GM21447 (cell line): ENCODE results near the gene RFTN1.
A peak's percentile ranks its signal among the peaks of the same experiment; 100 is the strongest.

ENCODE experiments used
- ATAC-seq: cut with Tn5 transposase; IDR thresholded peaks from one replicate; pipeline ENCODE4 v1.9.1; 2021; ENCODE audit not compliant: unreplicated experiment

Gene RFTN1

DNA sequence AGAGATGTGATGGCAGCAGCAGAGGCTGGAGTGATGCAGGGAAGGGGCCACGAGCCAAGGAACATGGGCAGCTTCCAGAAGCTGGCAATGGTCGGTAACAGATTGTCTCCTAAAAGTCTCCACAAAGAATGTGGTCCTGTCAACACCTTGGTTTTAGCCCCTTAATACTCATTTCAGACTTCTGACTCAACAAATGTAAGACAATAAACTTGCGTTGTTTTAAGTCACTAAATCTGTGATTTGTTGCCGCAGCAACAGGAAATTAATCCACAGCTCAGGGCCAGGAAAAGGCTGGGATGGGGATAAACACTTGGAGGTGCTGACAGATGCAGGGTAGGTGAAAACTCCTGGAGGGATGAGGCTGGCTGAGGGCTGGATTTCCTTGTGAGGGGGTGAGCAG lies 178.6 kb downstream of the RFTN1 start:
- no peak for ATAC-seq

DNA sequence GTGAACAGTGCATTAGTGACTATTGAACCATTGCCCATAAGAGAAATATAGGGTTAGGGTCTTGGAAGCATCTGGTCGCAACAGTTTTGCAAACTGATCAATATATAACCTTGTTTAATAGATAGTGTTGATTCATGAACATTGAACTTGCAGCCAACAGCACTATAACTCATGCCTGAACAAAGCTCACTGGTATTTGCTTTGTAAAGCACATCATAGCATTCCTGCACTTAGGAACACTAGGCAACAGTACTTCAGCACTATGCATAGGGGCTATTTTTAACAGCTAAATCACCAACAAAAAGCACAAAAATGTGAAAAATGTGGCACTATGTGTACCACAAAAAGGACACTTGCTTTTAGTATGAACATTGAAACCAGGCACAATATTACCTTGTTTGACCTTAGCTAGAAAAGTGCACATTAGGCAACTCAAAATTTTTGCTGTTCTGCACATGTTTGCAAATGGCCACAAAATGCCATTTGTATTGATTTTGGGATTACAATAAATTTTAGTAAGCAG lies 180.5 kb downstream of the RFTN1 start:
- ATAC-seq = no peak

DNA sequence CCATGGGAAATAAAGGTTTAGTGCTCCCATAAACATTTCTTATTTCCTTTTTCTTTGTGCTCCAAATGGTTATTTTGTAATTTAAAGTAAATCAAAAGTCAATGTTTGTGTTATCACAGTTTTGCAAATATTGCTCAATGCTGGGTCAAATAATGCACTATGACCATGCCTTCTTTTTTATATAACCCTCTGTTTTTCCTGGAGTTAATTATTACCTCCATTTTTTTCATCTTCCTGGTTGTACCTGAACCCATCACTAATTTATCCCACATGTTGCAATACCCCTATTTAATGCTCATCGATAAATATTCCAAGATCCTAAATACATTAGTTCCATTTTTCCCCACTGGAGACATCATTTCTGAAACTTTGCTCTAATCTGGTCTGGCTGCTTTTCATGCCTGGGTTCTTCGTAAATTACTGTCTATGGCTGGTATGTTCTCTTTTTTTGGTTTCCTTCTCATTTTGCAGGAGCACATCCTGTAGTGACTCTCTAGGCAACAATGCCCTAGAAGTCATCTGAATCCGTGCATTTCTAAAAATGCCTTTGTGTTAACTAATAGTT lies 182.1 kb downstream of the RFTN1 start:
- ATAC-seq = no peak

DNA sequence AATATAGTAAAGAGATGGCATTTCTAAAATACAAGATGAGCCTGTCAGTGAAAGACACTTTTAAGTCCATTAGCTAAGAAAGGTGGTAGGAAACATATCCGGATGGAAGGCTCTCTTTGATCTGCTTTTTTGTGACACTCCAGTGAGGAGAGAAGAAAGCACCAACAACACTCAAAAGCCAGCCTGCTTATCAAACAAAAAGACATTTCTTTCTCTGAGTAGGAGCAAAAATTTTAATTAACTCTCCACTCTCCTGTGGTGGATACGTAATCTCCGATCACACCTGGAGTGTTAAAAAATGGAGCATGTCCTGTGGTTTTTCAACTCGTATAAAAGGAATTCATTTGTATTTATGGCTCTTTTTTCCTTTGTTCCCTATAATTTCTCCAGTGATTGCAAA lies 183.1 kb downstream of the RFTN1 start:
- ATAC-seq = no peak

DNA sequence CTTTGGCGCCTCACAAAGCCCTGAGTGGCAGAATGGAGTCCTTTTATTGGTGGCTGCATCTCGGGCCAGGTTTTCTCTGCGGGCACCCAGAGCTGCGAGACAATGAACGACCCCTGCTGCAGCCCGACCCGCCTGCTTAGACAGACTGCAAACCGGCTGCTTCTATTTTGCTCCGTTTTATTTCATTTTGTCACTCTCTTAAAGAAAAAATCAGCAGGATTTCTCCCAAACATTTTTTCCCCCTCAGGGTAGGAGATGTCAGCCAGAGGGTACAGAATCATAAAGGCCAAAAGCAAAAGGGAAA lies 183.7 kb downstream of the RFTN1 start:
- ATAC-seq = no peak

DNA sequence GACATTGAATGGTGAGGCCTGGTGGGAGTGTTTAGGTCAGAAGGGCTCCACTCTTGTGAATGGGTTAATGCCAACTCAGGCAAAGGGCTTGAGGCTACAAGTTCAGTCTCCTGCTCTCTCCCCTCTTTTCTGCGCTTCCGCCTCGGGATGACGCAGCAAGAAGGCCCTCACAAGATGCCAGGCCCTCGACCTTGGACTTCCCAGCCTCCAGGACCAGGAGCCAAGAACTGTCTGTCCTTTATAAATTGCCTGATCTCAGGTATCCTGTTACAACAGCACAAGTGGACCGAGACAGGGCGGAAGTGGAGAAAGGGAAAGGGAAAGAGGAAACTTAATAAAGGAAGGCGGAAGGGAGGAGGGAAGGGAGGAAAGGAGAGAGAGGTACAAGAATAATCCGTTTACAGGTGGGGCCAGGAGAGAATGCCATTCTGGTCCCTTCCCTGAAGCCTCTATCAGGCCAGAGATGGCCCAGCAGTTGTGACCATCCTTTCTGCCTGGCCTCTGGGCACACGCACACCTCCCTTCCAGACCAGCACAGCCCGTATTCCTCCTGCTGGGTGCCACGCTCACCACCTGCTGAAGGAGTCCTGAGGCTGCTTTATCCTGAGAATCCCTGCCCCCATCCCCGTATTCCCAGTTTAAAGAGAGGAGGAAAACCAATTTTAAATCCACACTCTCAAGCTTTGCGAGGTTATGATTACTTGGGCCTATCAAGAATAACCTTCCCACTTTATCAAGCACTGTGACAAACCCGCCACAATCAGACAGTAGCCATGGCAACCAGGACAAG lies 184.3 kb downstream of the RFTN1 start:
- no peak for ATAC-seq

DNA sequence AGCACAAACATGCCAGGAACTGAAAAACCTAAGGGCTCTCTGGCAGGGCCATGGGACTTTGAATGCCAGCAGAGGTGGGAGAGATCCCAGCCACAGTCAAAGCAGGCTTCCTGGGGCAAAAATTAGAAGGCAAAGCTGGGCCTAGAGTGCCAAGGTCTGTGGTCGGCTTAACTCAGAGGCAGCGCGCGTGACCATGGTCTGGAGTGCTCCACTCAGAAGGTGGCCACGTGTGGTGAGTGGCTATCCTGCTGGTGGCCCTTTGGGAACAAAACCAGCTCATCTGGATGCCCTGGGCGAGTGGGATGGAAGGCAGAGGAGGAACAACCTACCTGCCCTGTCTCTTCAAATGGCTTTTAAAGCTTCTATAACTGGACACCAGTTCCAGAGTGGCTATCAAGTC lies 185.4 kb downstream of the RFTN1 start:
- ATAC-seq = no peak

DNA sequence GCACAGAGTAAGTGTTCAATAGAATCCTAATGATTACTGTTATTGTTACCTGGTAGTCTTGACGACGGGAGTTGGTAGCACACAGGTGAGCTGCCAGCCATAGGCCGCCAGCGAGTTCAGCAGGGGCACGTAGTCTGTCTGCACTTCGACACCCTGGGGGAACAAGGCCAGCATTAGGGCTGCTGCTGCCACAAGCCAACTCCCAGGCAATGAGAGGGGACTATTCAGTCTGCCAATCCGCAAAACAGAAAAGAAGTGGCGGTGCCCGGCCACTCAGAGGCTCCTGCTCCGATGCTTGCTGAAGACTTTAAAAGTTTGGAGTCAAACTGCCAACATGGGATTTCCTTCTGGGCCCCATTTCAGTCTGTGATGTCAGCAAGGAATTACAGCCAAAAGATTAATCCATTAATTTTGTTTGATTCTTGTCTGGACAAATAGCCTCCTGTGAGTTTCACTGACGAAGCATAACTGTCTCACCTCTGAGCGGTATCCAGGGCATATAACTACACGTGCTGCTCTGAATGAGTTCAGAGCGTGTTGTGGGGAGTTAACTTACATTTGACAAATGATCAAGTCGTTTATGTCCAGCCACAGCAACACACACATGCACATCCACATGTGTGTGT lies 186.7 kb downstream of the RFTN1 start:
- no peak for ATAC-seq

DNA sequence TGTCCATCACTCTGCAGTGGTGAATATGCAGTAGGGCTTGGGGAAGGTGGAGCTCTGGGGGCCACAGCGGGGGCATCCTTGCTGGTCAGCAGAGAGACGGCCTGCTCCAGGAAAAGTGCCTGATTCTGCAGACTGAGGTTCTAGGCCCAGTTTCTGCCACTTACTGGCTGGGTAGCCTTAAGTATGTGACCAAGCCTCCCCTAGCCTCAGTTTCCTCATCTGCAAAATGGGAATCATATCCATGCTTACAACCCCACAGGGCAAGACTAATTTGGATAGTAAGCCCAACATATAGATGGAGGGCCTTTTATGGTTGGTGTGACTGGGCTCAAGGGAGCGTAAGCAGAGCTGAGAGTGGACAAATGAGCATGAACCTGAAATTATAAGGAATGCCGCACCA lies 187.6 kb downstream of the RFTN1 start:
- no peak for ATAC-seq

DNA sequence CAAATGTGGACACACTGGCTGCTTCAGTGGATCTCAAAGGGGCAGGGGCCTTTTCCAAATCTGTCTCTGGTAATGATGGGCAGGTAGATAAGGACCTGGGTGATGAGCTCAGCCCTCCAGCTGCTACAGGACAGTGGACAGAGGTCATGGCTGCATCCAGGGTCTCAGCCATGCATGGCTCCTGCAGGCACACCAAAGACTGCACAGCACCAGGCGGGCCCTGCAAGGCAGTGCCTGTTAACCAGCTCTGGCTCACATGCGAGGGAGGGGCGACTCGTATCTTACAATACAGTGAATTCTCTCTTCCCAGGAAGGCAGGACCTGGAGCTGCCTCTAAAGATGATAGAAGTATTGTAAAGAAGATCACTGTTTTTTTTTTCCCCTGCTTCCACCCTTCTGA lies 189.8 kb downstream of the RFTN1 start:
- no peak for ATAC-seq

DNA sequence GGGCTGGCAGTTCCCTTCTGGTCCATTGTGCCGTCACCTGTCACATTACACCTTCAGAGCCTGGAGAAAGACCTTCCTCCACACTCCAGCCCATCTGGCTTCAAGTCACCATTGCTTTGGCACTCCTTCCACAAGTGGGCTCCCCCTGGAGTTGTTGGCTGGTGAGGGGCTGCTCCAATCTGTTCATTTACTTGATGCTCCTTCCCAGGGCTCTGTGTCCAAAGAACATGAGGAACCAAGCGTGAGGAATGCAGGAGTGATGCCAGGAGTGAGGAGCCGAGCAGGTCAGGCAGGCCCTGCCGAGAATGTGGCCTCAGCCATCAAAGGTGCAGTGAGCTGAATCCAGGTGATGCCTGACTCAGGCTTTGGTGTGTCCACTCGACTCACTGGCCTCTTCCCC lies 191.3 kb downstream of the RFTN1 start:
- no peak for ATAC-seq

DNA sequence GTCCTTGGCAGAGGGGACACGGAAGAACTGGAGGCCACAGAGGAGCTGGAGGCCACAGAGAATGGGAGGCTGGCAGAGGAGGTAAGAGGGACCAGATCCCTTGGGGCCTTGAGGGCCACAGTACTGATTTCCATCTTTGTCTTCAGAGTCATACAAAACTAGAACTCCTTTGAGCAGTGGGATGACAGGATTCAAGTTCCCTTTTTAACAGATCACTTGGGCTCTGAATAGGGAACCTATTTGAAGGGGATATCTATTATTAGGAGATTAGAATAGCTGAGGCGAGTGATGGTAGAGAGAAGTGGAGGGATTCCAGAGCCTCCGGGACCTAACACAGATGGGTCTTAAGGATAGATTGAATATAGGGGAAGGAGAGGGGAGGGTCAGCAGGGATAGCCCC lies 192.8 kb downstream of the RFTN1 start:
- no peak for ATAC-seq

DNA sequence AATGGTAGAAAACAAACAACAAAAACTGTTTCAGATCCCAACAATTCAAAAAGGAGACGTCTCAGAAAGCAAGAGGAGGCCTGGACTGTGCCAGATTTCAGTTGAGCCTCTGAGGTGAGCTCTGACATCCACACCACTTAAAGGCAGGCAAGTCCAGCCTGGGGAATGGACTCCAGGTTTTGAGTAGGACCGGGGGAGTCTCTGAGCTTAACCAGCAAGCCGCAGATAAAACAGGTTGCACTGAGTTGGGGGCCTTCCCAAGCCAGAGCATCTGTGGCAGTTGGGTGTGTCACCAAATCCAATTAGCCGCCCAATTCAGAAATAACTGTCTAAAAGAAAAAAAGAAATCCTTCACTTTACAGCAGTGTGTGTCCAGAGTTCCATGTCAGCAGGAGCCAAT lies 193.8 kb downstream of the RFTN1 start:
- no peak for ATAC-seq

DNA sequence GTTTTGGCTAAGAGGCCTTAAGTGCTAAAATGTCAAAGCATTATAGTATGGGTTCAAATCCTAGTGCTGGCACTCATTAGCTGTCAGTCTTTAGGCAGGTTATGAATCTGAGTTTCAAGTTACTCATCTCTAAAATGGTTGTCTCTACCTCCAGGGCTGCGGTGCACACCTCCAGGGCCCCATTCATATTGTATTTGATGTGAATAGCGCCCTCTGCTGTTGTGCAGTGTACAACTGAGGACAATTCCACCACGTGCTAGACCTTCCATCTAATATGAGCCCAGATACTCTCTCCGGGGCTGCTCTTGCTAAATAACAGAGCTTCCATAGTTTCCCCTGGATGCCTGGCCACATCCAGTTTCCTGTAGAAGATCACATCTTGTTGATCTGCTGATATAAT lies 194.2 kb downstream of the RFTN1 start:
- no peak for ATAC-seq

DNA sequence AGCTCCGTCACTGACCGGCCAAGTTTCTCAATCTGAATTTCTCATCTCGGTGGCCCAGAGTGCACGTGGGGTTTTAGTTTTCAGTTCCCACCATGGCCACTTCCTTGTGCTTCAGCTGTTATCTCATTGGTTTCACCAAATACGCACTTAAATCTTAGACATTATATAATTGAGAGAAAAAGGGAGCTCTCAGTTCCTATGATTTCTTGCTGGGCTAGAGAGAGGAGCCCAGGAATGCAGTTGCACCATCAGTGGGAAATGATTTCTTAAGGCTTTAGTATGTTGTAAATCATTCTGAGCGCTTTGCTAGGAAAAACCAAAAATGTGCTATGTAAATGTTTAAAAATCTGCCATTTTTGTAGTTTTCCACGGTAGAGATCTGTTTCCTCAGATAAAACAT lies 195.3 kb downstream of the RFTN1 start:
- no peak for ATAC-seq

DNA sequence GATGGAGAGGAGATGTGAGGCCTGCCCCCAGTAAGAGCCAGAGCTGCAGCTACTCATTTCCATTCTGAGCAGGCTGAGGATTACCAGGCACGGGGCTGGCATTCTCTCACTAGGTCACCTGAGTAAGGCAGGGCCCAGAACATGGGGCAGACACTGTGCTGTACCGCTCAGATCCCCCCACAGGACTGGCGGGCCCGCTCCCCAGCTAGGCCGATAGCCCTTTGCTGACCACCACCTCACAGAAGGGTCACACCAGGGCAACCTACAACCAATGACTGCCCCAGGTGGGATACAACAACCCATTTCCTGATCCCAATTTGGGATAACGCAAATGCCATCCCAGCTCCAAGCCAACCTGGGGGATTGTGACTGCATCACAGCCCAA lies 195.9 kb downstream of the RFTN1 start:
- no peak for ATAC-seq

DNA sequence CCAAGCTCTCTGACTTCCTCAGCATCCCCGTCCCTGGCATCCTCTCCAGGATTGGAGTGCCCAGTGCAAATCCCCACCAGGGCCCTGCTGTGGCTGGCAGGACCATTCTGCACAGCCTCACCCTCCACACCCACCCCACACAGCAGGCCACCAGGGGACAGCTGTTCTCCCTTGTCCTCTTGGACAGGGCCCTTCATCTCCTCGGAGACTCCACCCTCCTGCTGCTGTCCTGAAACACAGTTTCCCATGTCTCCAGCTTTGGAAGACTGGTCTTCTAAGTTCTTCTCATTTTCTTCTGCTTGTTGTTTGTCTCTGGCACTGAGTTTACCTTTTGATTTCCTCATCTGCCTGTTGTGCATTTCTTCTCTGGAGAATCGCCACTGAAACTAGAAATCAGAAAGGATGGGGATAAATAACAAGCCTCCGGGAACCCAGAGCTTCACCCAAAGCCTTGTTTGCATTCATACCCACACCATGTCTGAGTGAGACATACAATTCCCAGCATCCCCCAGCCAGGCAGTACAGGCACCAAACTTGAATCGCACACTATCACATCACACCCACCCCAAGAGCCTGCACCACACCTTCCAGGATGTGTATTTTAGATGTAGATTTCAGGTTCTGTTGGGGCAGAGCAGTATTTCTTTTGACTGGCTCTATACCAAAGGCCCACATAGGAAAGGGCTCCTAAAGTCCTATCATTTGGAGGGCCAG lies 196.5 kb downstream of the RFTN1 start:
- ATAC-seq = no peak

DNA sequence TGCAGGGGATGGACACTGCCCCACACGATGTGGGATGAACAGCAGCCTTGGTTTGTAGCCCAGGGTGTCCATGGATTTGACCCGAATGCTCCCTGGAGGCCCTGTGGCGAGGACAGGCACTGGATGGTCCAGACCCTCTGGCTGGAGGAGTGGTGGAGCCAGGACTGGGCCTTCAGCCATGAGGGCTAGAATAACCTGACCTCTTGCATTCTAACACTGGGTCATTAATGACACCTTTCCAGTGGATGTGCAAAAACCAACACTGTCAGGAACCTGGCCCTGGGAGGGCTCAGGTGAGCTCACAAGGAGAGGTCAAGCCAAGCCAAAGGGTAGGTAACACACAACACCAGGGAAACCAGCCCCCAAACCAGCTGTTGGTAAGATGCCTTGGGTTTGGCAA lies 197.1 kb downstream of the RFTN1 start:
- no peak for ATAC-seq

DNA sequence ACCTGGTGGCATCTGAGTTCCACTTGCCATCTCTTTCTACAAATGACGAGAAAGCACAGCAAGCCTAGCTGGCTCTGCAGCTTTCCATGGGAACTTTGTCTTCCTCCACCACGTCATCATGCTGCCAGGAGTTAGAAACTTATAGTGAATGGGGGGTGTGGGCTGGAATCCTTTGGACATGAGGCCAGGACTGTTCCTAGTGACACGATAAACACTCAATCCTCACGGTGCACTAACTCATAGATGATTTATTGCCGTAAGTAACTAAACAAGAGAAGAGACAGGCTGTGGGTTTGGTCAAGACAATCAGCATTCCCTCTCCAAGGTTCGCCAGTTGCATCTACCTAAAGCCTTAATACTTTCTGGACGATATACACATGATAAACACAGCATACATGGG lies 197.9 kb downstream of the RFTN1 start:
- no peak for ATAC-seq

DNA sequence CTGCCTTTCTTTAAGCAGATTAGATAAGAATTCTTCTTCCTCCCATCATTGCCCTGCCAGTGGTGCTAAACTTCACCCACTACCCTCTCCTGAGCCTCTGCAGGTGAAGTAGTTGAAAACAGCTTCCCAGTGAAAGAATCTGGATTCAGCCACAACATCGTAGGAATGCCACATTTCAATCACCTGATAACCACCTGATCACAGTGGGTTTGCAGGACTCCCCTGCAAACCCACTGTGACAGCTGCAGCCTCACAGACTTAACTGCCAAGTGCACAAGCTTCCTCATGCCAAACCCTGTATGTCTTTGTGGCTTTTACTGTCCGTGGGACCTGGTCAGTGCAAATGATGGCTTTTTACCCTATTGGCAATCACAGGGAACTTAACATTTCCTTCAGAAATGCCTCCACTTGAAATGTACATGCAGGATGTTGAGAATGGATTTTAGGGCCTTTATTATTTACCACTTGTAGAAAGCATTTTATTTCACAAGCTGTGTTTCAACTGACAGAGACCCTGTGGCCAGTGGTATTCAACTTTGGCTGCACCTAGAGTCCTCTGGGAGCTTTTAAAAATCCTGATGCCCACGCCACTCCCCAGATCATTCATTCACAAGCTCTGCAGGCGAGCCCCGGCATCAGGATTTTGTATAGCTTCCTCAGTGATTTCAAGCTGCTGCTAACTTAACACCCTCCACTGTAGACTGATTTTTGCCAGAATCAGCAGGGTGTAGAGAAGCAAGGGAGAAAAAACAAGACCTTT lies 199.4 kb downstream of the RFTN1 start:
- no peak for ATAC-seq

DNA sequence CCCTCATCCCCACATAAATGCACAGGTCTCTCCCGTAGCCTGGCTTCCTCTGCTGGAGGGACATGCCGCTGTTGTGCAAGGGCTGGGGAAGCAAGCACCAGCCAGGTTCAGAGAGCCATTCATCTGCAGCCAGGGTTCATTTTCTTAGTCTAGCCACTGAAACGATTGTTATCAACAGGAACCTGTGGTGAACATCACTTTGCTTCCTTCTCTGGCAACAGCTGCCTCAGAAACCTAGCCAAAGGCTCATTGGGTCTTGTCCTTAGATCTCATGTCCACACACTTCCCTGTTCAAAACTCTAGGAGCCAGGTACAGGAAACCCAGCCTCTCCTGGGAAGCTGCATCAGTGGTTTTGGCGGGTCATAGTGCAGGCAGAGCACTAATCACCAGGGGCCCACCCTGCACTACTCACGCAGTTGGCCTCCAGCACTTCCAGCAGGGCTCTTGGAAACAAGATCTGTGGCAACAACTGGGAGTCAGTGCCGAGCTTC lies 201.5 kb downstream of the RFTN1 start:
- ATAC-seq = peak; percentile 73
